Vagina (tissue), 2 donors: Measurements from ENCODE around the gene CEMIP. TPM values are rescaled to one million over a fixed set of nuclear protein-coding genes. Genes with fewer than 3 reads are reported as not detected.

Experiments
- DNase-seq, 2 donors: peaks; one replicate each; pipeline ENCODE4 v3.0.0-alpha.2; 2017; ENCODE audit errors: extremely low spot score in 2 of 2
- H3K27ac ChIP-seq: fragments of 200-600 bp; sonication (generic); one replicate; pipeline ENCODE4 v1.5.1; 2019
- H3K27me3 ChIP-seq: fragments of 200-600 bp; sonication (generic); one replicate; pipeline ENCODE4 v1.5.1; 2019
- H3K36me3 ChIP-seq, 2 donors: fragments of 200-600 bp; sonication (generic); one replicate each; pipeline ENCODE4 v1.5.1; 2017 to 2019
- H3K4me1 ChIP-seq: fragments of 200-600 bp; sonication (generic); one replicate; pipeline ENCODE4 v1.5.1; 2019
- H3K4me3 ChIP-seq, 2 donors: fragments of 200-600 bp; sonication (generic); 1 replicate in 1 of 2; 2 replicates in 1 of 2; pipeline ENCODE4 v1.5.1; 2016 to 2019
- H3K9me3 ChIP-seq: fragments of 200-600 bp; sonication (generic); one replicate; pipeline ENCODE4 v1.5.1; 2019
- POLR2A ChIP-seq, 2 donors: fragments of 450-650 bp; IDR thresholded peaks; one replicate each; pipeline ENCODE4 v1.6.1; 2017; ENCODE audit warnings: antibody characterized with exemption in 2 of 2, mild to moderate bottlenecking in 2 of 2, moderate library complexity in 2 of 2
- POLR2AphosphoS5 ChIP-seq, 2 donors: sonication (generic); formaldehyde crosslinking; IDR thresholded peaks; one replicate each; pipeline ENCODE4 v1.9.0; 2017; ENCODE audit warnings: antibody characterized with exemption in 2 of 2, mild to moderate bottlenecking in 2 of 2, low read depth in 1 of 2; ENCODE audit not compliant: insufficient read depth in 1 of 2
- intact Hi-C: fragments of 100-400 bp; cut with DNase I; formaldehyde crosslinking; loops from one replicate; pipeline ENCODE4 v1.15.1; 2023
- total RNA-seq: library from RNA; depleted of rRNA; stranded (reverse); fragments of >200 nt; gene quantifications from one replicate; pipeline ENCODE4 v1.2.3, GENCODE V29; 2016
- TF ChIP-seq, protein P1 (sequence below), 3 experiments: fragments of 450-650 bp in 2 of 3; fragments of 200-600 bp in 1 of 3; sonication (generic) in 1 of 3; IDR thresholded peaks; one replicate each; pipeline ENCODE4 v1.5.1; 2017 to 2019; ENCODE audit warnings: antibody characterized with exemption in 3 of 3, mild to moderate bottlenecking in 2 of 3, moderate library complexity in 2 of 3

The CEMIP gene
- total RNA-seq, 1 donor from 2014 or later, result 0.74 TPM

GRCh38 chr15:80904998-80905397 is 125.8 kb downstream of the CEMIP start:
- no peaks in the 10 kb centered on the region for H3K36me3 ChIP-seq
- no peak for DNase-seq
- H3K27me3 ChIP-seq, result no peaks in the 10 kb centered on the region
- TF ChIP-seq, protein P1, sequence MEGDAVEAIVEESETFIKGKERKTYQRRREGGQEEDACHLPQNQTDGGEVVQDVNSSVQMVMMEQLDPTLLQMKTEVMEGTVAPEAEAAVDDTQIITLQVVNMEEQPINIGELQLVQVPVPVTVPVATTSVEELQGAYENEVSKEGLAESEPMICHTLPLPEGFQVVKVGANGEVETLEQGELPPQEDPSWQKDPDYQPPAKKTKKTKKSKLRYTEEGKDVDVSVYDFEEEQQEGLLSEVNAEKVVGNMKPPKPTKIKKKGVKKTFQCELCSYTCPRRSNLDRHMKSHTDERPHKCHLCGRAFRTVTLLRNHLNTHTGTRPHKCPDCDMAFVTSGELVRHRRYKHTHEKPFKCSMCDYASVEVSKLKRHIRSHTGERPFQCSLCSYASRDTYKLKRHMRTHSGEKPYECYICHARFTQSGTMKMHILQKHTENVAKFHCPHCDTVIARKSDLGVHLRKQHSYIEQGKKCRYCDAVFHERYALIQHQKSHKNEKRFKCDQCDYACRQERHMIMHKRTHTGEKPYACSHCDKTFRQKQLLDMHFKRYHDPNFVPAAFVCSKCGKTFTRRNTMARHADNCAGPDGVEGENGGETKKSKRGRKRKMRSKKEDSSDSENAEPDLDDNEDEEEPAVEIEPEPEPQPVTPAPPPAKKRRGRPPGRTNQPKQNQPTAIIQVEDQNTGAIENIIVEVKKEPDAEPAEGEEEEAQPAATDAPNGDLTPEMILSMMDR (IDR thresholded peaks at IDR 0.05), result no peak
- TF ChIP-seq POLR2AphosphoS5 (IDR thresholded peaks at IDR 0.05; ENCODE audit: insufficient read depth in 1 of 2, low read depth in 1 of 2) (no peak), POLR2A (IDR thresholded peaks at IDR 0.05) (no peak)
- no peaks in the 10 kb centered on the region for H3K9me3 ChIP-seq
- no peak overlapping the region for H3K4me3 ChIP-seq
- no peak overlapping the region for H3K27ac ChIP-seq
- intact Hi-C loops, result no loop called here
- no peaks in the 10 kb centered on the region for H3K4me1 ChIP-seq

DNA sequence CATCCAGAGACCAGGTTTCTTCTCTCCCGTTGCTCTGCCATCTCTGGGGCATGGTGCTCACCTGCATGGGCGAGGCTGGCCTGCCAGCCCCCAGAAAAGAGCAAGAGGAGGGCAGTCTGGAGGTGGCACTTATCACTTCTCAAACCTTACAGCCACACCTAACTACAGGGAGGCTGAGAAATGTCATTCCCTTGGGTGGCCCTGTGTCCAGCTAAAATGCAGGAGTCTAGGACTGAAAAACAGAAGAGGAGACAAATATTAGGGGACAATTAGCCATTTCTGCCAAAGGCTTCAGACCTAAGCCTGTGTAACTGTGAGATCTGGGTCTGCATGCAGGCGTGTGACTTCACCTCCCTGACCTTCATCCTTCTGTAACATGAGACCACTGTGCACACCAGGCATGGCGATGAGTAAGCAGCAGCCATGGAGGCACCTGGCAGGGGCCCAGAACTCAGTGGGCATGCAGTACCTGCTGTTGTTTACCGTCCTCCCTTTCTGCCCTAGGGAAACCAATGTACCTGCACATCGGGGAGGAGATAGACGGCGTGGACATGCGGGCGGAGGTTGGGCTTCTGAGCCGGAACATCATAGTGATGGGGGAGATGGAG is 127.1 kb downstream of the CEMIP start:
- no peaks in the 10 kb centered on the region for H3K9me3 ChIP-seq
- no peaks in the 10 kb centered on the region for H3K27me3 ChIP-seq
- H3K27ac ChIP-seq, result no peak overlapping the region
- no peak for DNase-seq
- intact Hi-C loops, result no loop called here
- H3K4me1 ChIP-seq, result no peaks in the 10 kb centered on the region
- H3K36me3 ChIP-seq, result no peaks in the 10 kb centered on the region
- no peak for TF ChIP-seq POLR2AphosphoS5 (IDR thresholded peaks at IDR 0.05; ENCODE audit: insufficient read depth in 1 of 2, low read depth in 1 of 2)
- TF ChIP-seq, protein P1 (IDR thresholded peaks at IDR 0.05), result no peak
- TF ChIP-seq POLR2A (IDR thresholded peaks at IDR 0.05), result no peak
- no peak overlapping the region for H3K4me3 ChIP-seq

DNA sequence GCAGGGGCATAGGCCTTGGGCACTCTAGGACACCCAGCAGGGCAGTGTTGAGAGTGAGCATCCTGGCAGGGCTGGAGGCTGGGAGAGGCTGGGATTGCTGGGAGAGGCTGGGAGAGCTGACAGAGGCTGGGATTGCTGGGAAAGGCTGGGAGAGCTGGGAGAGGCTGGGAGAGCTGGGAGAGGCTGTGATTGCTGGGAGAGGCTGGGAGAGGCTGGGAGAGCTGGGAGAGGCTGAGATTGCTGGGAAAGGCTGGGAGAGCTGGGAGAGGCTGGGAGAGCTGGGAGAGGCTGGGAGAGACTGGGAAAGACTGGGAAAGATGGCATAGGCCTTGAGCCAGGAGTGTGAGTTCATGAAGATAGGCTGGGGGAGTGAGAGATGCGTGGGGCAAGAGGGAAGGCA is 132.7 kb downstream of the CEMIP start:
- no peaks in the 10 kb centered on the region for H3K9me3 ChIP-seq
- intact Hi-C loops, result no loop called here

DNA sequence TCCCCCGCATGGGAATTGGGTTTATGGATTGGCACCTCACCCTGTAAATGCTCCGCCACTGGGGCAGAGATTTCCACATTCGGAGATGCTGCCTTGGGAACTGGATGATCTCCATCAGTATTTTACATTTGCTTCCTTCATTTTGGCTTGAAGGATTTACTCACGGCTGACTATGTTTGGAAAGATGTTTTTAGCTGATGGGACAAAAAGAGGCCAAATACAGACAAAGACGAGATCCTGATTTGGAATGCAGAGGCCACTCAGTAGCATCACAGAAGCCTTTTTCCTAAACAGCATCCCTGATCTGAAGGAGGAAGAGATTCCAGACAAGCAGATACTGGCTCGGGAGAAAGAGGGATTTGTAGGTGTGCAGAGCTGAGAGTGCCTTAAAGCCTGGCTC is 133.5 kb downstream of the CEMIP start:
- no peaks in the 10 kb centered on the region for H3K27me3 ChIP-seq
- H3K9me3 ChIP-seq, result no peaks in the 10 kb centered on the region
- intact Hi-C loops, result no loop called here
- DNase-seq, result no peak
- no peaks in the 10 kb centered on the region for H3K36me3 ChIP-seq
- H3K4me3 ChIP-seq, result no peak overlapping the region
- no peak overlapping the region for H3K27ac ChIP-seq
- TF ChIP-seq POLR2A (IDR thresholded peaks at IDR 0.05), result no peak
- TF ChIP-seq, protein P1 (IDR thresholded peaks at IDR 0.05), result no peak
- no peak for TF ChIP-seq POLR2AphosphoS5 (IDR thresholded peaks at IDR 0.05; ENCODE audit: insufficient read depth in 1 of 2, low read depth in 1 of 2)
- peaks cover 6% of the 10 kb centered on the region for H3K4me1 ChIP-seq

More for the DNA sequence above, 132.7 kb downstream of the CEMIP start:
- Histone ChIP-seq H3K4me1 (peaks cover 6% of the 10 kb centered on the region), H3K27ac (no peak overlapping the region), H3K36me3 (no peaks in the 10 kb centered on the region), H3K4me3 (no peak overlapping the region), H3K27me3 (no peaks in the 10 kb centered on the region)
- DNase-seq, result no peak
- TF ChIP-seq POLR2AphosphoS5 (IDR thresholded peaks at IDR 0.05; ENCODE audit: insufficient read depth in 1 of 2, low read depth in 1 of 2) (no peak), POLR2A (IDR thresholded peaks at IDR 0.05) (no peak)
- TF ChIP-seq, protein P1 (IDR thresholded peaks at IDR 0.05), result no peak

DNA sequence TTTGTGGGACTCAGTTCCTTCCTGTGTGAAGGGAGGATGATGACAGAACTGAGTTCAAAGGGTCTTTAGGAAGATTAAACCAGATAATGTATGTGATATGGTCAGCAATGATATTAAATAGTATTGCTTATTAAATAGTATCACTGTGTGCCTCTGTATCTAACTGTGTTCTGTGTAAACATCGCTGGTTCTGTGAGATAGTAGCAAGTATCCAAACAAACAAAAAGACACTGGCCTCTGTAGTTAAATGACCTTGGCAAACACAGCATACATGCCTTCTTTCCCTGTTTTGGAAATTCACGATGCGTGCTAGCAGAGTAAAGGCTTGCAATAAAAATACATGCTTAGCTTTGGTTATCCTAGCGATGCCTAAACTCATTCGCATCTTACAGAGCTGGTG is 134.4 kb downstream of the CEMIP start:
- H3K36me3 ChIP-seq, result no peaks in the 10 kb centered on the region
- H3K4me3 ChIP-seq, result no peak overlapping the region
- TF ChIP-seq POLR2AphosphoS5 (IDR thresholded peaks at IDR 0.05; ENCODE audit: insufficient read depth in 1 of 2, low read depth in 1 of 2) (no peak), POLR2A (IDR thresholded peaks at IDR 0.05) (no peak)
- TF ChIP-seq, protein P1 (IDR thresholded peaks at IDR 0.05), result no peak
- H3K9me3 ChIP-seq, result no peaks in the 10 kb centered on the region
- H3K4me1 ChIP-seq, result peaks cover 6% of the 10 kb centered on the region
- H3K27ac ChIP-seq, result no peak overlapping the region
- no peaks in the 10 kb centered on the region for H3K27me3 ChIP-seq
- intact Hi-C loops, result no loop called here
- DNase-seq, result no peak
